CD4-positive, alpha-beta T cell treated with Interleukin-4 for 1 hour (primary cell): ENCODE results near the gene RPL13.

Experiments
- DNase-seq, 2 donors: peaks; one replicate each; pipeline ENCODE4 v3.0.0-alpha.2; 2020 to 2022

RPL13 gene

GRCh38 chr16:89560378-89561141, at the start of gene RPL13:
RPL13 (plus strand) TSS chr16:89560682; CDS start chr16:89560960, 278 bp downstream.
- DNase-seq = peak; percentile 95

DNA sequence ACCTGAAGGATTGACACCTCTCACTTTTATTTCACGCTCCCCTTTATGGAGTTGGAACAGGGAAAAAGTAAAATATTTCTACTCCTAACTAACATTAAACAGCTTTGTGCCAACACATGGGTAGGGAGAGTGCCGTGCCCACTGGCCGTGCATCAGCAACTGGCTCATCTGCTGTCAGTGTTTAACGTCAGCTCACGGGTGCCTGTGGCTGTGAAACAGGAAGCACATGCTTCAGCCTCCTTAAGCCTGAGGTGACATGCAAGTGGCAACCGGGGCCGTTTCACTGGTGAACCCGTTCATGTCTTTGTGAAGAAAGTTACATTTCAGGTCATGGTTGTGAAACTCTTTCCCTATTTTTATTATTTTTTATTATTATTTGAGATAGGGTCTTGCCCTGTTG, 49.1 kb upstream of the RPL13 start:
- DNase-seq = no peak

DNA sequence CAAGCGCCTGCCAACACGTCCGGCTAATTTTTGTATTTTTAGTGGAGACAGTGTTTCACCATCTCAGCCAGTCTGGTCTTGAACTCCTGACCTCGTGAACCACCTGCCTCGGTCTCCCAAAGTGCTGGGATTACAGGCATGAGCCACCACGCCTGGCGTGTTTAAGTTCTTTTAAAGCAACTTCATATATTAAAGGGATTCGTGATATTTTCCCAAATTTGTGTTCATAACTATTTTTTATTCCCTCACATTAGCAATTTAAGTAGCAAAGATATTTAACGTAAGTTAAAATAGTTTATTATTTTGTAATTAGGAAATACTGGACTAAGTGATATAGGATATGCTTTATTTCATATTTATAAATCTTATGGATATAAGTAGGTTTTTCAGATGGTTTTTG, 48.0 kb upstream of the RPL13 start:
- DNase-seq = no peak

GRCh38 chr16:89517128-89517527, 43.4 kb upstream of the RPL13 start:
- no peak for DNase-seq

- DNase-seq = no peak
Measured at GRCh38 chr16:89519881-89520280, 40.6 kb upstream of the RPL13 start.

- no peak for DNase-seq
Measured at GRCh38 chr16:89522287-89522686, 38.2 kb upstream of the RPL13 start.

DNA sequence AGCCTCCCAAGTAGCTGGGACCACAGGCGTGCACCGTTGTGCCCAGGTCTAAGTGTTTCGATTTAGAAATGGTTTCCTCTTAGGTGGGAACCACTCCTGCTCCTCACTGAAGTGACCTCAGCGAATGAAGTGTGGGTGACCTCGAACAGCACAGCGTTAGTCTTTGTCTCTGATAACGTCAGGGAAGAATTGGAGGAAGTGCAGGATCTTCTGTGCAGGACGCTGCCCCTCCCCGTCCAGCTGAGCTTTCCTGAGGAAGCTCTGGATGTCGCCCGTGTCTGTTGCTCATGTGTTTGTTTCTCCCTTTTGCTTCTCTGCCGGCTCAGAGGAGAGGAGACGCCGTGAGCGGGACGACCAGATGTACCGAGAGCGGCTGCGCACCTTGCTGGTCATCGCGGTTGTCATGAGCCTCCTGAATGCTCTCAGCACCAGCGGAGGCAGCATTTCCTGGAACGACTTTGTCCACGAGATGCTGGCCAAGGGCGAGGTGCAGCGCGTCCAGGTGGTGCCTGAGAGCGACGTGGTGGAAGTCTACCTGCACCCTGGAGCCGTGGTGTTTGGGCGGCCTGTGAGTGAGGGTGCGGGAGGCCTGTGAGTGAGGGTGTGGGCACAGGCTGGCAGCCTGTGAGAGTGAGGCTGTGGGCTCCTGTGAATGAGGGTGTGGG, 36.7 kb upstream of the RPL13 start:
- no peak for DNase-seq

- no peak for DNase-seq
Measured at GRCh38 chr16:89525146-89525913, 35.2 kb upstream of the RPL13 start.

DNA sequence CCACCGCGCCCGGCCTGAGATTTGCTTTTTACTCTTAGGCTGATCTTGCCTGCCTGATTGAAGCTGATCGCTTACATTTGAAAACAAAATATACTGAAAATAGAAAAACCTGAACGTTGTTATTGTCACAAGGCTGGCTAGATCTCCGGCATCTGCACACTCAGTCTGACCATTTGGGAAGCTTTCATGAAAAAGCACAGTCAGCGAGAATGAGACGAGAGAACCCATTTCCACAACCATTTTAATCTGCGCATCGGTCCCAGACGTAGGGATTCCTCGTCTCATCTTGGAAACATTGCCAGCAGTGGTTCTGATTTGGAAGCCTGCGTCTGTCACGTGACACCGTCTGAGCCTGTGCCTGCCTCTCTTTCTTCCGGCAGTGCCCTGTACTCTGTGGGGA, 31.4 kb upstream of the RPL13 start:
- no peak for DNase-seq

DNA sequence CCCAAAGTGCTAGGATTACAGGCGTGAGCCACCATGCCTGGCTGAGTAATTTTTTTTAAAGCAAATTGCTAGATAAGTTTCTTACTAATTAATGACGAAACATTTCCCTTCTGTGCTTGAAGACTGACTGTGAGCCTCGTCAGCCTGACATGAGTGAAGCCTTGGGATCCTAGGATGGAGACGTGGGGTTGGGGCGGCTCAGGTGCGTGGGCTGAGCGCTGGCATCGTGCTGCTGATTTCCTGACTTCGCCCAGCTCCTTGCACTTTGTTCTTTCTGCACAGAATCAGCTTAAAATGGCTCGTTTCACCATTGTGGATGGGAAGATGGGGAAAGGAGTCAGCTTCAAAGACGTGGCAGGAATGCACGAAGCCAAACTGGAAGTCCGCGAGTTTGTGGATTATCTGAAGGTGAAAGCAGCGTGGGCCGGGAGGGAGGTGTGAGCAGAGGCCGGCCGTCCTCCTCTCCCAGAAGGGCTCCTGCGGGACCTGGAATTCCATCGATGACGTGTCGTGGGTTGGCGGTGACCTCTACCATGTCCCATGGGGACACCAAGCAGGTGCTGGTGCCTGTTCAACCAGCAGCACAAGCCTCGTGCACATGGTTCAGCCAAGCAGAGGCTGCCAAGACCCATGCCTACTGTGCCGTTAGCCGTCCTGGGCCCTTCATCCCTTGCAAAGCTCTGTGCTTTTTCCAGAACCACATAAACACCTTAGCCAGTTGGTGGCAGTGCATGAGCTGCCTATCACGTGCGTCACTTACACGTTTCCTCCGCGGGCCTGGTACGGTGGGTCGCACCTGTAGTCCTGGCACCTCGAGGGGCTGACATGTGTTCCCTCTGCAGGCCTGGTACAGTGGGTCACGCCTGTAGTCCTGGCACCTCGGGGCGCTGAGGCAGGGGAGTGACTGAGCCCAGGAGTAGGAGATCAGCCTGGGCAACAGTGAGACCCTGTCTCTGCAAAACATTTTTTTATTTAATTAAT, 29.8 kb upstream of the RPL13 start:
- DNase-seq = no peak

DNA sequence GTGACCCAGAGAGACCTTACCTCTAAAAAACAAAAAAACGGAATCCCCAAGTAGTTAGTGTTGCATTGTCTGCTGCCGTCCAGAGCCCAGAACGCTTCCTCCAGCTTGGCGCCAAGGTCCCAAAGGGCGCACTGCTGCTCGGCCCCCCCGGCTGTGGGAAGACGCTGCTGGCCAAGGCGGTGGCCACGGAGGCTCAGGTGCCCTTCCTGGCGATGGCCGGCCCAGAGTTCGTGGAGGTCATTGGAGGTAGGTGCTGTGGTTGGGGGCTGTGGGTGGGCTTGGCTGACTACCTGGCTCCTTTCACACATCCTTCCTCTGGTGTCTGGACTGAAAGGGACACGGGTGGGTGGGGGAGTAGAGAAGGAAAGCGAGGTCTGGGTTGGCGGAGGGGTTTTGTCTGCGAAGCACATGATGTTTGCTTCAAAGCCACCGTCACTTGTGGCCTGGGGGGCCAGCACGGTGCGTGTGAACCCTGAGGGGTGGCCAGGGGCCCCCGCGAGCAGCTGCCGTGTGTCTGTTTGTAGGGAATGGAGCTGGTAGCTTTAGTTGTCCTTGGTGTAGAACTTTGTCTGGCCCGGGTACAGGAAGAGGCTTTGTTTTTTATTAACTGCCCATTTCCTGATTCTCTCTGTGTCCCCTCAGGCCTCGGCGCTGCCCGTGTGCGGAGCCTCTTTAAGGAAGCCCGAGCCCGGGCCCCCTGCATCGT, 28.5 kb upstream of the RPL13 start:
- DNase-seq = no peak

- peak; percentile 48 to 76 for DNase-seq
Measured at GRCh38 chr16:89534252-89534756, 26.2 kb upstream of the RPL13 start.

DNA sequence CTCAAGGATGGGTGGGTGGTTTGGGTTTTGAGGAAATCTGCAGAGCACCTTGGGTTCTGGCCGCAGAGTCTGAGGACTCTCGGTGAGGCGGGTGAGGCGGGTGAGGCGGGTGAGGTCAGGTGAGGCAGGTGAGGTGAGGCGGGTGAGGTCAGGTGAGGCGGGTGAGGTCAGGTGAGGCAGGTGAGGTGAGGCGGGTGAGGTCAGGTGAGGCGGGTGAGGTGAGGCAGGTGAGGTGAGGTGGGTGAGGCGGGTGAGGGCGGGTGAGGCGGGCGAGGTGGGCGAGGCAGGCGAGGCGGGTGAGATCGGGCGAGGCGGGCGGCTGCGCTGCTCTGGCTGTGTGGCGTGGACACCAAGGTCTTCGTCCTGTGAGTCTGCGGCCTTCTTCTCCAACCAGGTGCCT, 24.1 kb upstream of the RPL13 start:
- DNase-seq = no peak

GRCh38 chr16:89536886-89537548, 23.5 kb upstream of the RPL13 start:
- no peak for DNase-seq

DNA sequence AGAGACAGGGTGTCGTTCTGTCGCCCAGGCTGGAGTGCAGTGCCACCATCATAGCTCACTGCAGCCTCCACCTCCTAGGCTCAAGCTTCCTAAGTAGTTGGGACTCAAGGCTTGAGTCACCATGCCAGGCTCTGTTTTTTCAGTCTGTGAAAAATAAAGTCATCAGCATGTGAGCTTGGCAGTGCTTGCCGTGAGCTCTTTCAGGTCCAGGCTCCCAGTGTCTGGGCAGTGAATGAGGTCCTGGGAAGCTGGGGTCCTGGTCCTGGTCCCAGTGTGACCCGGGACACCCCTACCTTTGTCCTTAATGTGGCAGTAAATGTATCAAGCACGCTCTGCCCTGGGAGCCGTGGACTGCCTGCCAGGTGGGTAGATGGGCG, 22.9 kb upstream of the RPL13 start:
- no peak for DNase-seq

GRCh38 chr16:89538286-89538685, 22.2 kb upstream of the RPL13 start:
- no peak for DNase-seq

GRCh38 chr16:89540557-89540956, 19.9 kb upstream of the RPL13 start:
- no peak for DNase-seq

- DNase-seq = no peak
Measured at GRCh38 chr16:89541792-89542191, 18.7 kb upstream of the RPL13 start.

DNA sequence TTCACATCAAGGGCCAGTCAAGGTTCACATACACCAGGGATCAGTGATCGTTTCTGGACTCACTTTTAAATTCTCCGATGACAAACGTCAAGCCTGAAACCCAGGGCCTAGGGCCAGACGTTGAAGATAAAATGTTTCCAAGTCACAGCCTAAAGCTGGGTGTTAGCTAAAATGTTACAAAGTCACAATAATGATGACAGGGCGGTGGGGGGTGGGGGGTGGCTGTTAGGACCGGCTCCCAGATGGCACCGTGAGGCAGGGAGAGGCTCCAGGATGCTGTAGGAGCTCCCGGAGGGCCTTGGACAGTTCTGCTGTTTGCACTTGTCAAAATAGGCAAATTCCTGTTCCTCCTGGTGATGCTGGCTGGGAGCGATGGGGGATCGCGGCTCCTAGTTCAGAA, 16.4 kb upstream of the RPL13 start:
- DNase-seq = no peak

- no peak for DNase-seq
Measured at GRCh38 chr16:89544713-89545043, 15.8 kb upstream of the RPL13 start.
